Measurements from ENCODE around the gene CLIC4. TPM values are rescaled to one million over a fixed set of nuclear protein-coding genes. Genes with fewer than 3 reads are reported as not detected.

The CLIC4 gene
- total RNA-seq, 1 donor from 2014 or later, result 90.4 TPM

GRCh38 chr1:24708938-24709337 is 36.3 kb upstream of the CLIC4 start:
- H3K27ac Mint-ChIP-seq, result no peak overlapping the region
- no peaks in the 10 kb centered on the region for H3K36me3 Mint-ChIP-seq (ENCODE audit: insufficient read depth)
- peaks cover 10% of the 10 kb centered on the region for H3K4me1 Mint-ChIP-seq (ENCODE audit: low read depth)
- TF ChIP-seq CTCF (IDR thresholded peaks at IDR 0.05; ENCODE audit: unreplicated experiment), result no peak
- no peak for DNase-seq (ENCODE audit: low spot score, unreplicated experiment)
- no peak overlapping the region for H3K4me3 Mint-ChIP-seq (ENCODE audit: low read depth)
- H3K27me3 Mint-ChIP-seq, result no peaks in the 10 kb centered on the region
- H3K9me3 Mint-ChIP-seq (ENCODE audit: low read depth), result no peaks in the 10 kb centered on the region

- DNase-seq (ENCODE audit: low spot score, unreplicated experiment), result no peak
- Mint-ChIP-seq H3K36me3 (ENCODE audit: insufficient read depth) (no peaks in the 10 kb centered on the region), H3K27ac (no peak overlapping the region), H3K27me3 (no peaks in the 10 kb centered on the region), H3K9me3 (ENCODE audit: low read depth) (no peaks in the 10 kb centered on the region), H3K4me1 (ENCODE audit: low read depth) (peaks cover 9% of the 10 kb centered on the region), H3K4me3 (ENCODE audit: low read depth) (no peak overlapping the region)
- no peak for TF ChIP-seq CTCF (IDR thresholded peaks at IDR 0.05; ENCODE audit: unreplicated experiment)
These were observed 35.3 kb upstream of the CLIC4 start for GRCh38 chr1:24709791-24710441.

- Mint-ChIP-seq H3K36me3 (ENCODE audit: insufficient read depth) (no peaks in the 10 kb centered on the region), H3K27me3 (no peaks in the 10 kb centered on the region), H3K27ac (no peak overlapping the region), H3K4me3 (ENCODE audit: low read depth) (no peak overlapping the region), H3K4me1 (ENCODE audit: low read depth) (no peaks in the 10 kb centered on the region), H3K9me3 (ENCODE audit: low read depth) (no peaks in the 10 kb centered on the region)
- no peak for DNase-seq (ENCODE audit: low spot score, unreplicated experiment)
- no peak for TF ChIP-seq CTCF (IDR thresholded peaks at IDR 0.05; ENCODE audit: unreplicated experiment)
These were observed 33.9 kb upstream of the CLIC4 start for GRCh38 chr1:24711329-24711728.

GRCh38 chr1:24713176-24713575 is 32.1 kb upstream of the CLIC4 start:
- no peak for DNase-seq (ENCODE audit: low spot score, unreplicated experiment)
- TF ChIP-seq CTCF (IDR thresholded peaks at IDR 0.05; ENCODE audit: unreplicated experiment), result no peak
- no peaks in the 10 kb centered on the region for H3K4me1 Mint-ChIP-seq (ENCODE audit: low read depth)
- no peaks in the 10 kb centered on the region for H3K27me3 Mint-ChIP-seq
- no peaks in the 10 kb centered on the region for H3K36me3 Mint-ChIP-seq (ENCODE audit: insufficient read depth)
- H3K9me3 Mint-ChIP-seq (ENCODE audit: low read depth), result no peaks in the 10 kb centered on the region
- H3K27ac Mint-ChIP-seq, result no peak overlapping the region
- H3K4me3 Mint-ChIP-seq (ENCODE audit: low read depth), result no peak overlapping the region

- no peak overlapping the region for H3K4me3 Mint-ChIP-seq (ENCODE audit: low read depth)
- TF ChIP-seq CTCF (IDR thresholded peaks at IDR 0.05; ENCODE audit: unreplicated experiment), result no peak
- no peaks in the 10 kb centered on the region for H3K9me3 Mint-ChIP-seq (ENCODE audit: low read depth)
- H3K27me3 Mint-ChIP-seq, result no peaks in the 10 kb centered on the region
- no peak overlapping the region for H3K27ac Mint-ChIP-seq
- H3K4me1 Mint-ChIP-seq (ENCODE audit: low read depth), result no peaks in the 10 kb centered on the region
- no peaks in the 10 kb centered on the region for H3K36me3 Mint-ChIP-seq (ENCODE audit: insufficient read depth)
- no peak for DNase-seq (ENCODE audit: low spot score, unreplicated experiment)
These were observed 31.5 kb upstream of the CLIC4 start for GRCh38 chr1:24713736-24714135.

All from progenitor cell of endocrine pancreas (in vitro differentiated cells).